A673 (cell line): ENCODE data around the gene RSF1.

Experiments used
- CTCF ChIP-seq: fragments of 300-800, 200-600 bp; sonication (generic); conservative IDR thresholded peaks from 2 replicates; pipeline ENCODE4 v1.5.1; 2017; ENCODE audit warnings: low read depth, mild to moderate bottlenecking, antibody characterized with exemption, low read length, moderate library complexity, mixed read lengths
- EZH2 ChIP-seq: fragments of 200-600 bp; sonication (generic); IDR thresholded peaks from 2 replicates; pipeline ENCODE4 v1.6.1; 2017; ENCODE audit warnings: borderline replicate concordance, low read depth, mild to moderate bottlenecking, mixed read lengths, antibody characterized with exemption, low read length; ENCODE audit not compliant: poor library complexity, severe bottlenecking

GRCh38 chr11:77854838-77855237, 34.3 kb upstream of the RSF1 start:
- no peak for TF ChIP-seq EZH2
- no peak for TF ChIP-seq CTCF
